ENCODE measurements around the gene SGO1.
"Not testable (repeated sequence)": the region's sequence is repeated elsewhere in the genome, so short reads cannot be mapped to it uniquely, and the experiment has no call there.

The SGO1 gene

DNA sequence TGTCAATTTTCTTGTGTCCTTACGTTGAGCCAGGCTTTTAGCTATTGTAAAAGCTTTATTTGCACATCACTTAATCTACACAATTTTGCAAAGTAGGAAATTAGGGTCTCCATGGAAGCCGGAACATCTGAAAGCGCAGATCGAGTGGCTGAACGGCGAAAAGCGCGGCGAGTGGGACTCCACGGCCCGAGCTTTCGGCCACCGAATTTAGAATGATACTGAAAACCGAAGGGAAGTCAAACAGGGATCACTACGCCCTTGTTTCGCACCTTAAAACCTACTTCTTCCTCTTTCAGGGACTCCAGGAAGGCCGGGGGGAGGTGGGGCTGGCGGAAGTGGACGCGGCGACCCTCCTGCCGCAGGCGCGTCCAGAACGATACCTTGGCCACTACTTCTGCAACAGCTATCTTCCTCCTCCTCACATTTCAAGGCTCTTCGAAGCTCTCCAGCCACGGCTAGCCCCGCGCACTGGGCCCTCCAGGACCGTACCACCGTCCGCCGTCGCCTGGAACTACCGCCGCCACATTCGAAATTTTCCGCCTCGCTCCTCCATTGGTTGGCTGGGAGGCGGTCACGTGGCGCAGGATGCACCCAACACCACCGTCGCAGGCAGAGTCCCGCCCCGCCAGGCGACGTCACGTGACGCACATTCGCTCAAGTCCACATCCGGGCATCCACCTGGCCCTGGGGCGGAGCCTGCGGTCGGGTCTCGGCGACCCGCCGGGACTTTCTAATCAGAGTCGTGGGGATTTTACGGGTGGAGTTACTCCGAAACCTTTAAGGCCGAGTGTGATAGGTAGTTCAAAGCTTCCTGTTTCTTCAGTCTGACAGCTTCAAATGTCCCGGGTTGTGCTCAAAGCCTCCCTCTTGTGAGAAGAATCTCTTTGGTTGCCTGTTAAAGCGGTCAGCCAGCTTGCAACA lies at the start of gene SGO1:
TSS of gene SGO1 (minus strand) at position 528 of the 921 bp plus-strand sequence. CDS start 2,179 bp downstream, outside the sequence.
- DNase-seq (ENCODE audit: low spot score): peak; percentile 97

DNA sequence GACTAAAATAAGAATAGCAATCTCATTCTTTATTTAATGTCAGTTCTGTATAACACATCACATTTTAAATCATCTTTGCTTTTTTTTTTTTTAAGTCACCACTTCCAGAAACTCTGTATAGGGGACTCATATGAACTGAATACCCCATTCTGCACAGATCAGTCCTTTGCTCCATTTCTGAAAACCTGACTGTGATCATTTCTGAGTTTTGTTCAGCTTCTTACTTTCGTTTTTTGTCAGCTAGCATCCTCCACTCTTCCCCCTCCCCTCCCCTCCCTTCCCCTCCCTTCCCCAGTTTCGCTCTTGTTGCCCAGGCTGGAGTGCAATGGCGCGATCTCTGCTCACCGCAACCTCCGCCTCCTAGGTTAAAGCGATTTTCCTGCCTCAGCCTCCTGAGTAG lies 49.8 kb upstream of the SGO1 start:
- DNase-seq (ENCODE audit: low spot score): no peak

DNA sequence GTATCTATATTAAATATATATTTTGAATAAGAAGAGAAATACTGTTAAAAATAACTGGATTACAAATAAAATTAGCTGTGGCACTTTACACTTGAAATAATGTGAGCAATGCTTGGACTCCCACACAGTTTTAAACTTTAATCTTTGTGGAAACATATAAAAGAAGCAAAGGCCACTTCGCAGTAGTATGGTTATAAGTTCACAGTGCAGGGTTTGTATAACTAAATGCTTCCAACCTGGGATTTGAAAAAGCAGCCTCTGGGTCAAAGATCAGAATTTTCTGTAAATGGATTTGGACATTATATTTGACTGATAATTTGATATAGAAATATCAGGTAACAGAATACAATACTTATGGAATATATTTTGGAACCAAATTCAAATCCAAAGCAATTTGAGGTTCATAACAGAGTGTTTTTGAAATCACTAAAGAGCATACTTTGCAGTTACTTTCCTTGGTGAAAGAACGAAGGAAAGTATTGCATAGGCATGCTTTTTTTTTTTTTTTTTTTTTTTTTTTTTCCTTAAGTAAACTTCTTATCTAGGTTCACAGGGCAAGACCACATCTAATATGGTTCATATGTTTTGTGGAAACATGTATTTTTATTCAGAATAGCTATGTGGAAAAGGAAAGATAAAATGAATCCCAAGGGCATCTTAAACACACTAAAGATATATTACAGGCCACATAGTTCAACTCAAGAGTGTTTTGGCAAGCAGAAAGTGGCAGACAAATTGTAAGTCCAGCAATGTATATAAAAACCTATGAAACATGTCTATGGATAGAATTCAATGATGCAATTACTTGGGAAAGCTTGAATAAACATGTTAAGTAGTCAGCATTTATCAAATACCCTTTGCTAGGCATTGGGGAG lies 47.1 kb upstream of the SGO1 start:
- no peak for DNase-seq (ENCODE audit: low spot score)

DNA sequence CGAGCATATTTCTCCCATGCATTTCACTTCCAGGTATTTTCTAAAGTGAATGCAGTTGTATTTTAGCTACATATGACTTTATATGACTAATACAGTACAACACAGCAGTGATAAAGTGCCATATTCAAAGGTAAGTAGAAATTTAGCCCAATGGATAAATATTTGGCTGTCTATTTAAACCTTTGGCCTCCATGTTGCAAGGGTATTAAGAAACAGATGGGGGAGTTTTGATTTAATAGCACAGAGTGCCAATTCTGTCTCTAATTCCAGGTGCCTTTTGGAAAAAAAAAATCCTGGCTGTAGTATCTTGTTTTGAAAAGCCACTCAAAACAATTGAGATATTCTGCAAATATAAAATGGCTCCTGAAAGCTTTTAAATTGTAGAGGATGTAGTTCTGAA lies 44.9 kb upstream of the SGO1 start:
- no peak for DNase-seq (ENCODE audit: low spot score)

DNA sequence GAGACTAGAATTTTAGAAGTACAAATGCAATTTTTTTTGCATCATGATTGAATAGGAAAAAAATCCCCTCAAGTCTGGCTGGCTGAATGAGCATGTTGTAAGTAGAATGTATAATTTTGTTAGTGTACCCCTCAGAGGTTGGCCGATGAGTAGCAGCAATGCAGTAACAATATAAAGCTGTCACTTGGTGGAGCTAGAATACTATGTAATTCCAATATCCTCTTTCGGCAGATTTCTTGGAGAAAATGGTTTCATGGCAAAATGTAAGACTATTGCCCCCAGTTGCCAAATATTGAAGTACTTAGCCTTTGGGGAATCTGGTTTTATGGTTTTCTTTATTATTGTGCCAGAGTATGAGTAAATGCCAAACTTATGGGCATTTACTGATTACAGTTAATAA lies 39.8 kb upstream of the SGO1 start:
- DNase-seq (ENCODE audit: low spot score): peak; percentile 35

DNA sequence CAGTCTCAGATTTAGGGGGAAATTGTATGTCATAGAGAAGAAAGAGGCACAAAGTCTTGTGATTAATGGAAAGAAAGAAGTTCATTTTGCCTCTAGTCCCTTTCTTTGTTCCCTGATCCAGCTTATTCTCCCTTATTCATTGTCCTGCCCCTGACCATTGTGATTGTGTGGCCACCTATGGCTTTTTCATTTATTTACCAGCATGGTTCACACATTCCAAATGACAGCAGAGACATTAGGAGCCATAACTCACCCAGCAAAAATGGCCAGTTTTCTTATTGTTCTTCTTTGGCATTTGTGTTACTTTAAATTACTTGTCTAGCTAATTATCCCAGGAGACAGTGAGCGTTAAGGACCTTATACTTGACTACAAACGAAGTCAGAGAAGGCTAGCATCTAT lies 36.3 kb upstream of the SGO1 start:
- no peak for DNase-seq (ENCODE audit: low spot score)

DNA sequence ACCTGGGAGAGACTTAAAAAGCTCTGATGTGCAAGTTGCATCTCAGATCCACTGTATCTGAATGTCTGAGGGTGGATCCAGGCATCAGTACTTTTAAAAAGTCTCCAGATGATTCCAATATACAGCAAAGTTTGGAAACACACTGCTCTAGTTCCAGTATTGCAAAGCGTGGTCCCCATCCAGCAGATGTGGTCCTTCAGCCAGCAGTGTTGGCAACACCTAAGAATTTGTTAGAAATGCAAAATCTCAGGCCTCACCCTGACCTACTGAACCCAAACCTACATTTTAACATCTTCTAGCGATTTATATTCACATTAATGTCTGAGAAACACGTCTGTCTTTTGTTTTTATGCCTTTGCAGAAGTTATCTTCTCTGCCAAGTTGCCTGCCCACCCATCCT lies 32.2 kb upstream of the SGO1 start:
- no peak for DNase-seq (ENCODE audit: low spot score)

DNA sequence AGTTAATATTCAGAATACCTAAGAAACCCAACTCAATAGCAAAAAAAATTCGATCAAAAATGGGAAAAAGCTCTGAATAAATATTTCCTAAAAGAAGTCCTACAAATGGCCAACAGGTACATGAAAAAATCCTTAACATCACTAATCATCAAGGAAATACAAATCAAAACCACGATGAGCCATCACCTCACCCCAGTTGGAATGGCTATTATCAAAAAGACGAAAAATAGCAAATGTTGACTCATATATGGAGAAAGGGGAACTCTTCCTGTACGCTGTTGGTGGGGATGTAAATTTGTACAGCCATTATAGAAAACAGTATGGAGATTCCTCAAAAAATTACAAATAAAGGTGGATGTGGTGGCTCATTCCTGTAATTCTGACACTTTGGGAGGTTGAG lies 29.6 kb upstream of the SGO1 start:
- DNase-seq (ENCODE audit: low spot score): no peak

DNA sequence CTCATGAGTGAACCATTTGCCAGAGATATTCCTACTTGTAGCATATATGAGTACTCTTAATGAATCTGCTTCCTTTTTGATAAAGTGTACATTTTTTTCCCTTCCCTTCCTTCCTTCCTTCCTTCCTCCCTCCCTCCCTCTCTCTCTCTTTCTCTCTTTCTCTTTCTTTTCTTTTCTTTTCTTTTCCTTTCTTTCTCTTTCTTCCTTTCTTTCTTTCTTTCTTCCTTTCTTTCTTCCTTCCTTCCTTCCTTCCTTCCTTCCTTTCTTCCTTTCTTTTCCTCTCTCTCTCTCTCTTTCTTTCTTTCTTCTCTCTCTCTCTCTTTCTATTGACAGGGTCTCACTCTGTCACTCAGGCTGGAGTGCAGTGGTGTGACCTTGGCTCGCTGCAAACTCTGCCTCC lies 27.5 kb upstream of the SGO1 start:
- DNase-seq (ENCODE audit: low spot score): not testable (repeated sequence)

DNA sequence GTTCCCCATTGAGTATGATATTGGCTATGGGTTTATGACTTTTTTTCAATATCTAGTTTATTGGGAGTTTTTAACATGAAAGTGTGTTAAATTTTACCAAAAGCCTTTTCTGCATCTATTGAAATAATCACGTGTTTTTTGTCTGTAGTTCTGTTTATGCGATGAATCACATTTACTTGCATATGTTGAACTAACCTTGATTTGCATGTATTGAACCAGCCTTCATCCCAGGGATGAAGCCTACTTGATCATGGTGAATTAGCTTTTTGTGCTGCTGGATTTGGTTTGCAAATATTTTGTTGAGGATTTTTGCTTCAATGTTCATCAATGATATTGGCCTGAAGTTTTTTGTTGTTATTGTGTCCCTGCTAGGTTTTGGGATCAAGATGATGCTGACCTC lies 21.9 kb upstream of the SGO1 start:
- not testable (repeated sequence) for DNase-seq (ENCODE audit: low spot score)

DNA sequence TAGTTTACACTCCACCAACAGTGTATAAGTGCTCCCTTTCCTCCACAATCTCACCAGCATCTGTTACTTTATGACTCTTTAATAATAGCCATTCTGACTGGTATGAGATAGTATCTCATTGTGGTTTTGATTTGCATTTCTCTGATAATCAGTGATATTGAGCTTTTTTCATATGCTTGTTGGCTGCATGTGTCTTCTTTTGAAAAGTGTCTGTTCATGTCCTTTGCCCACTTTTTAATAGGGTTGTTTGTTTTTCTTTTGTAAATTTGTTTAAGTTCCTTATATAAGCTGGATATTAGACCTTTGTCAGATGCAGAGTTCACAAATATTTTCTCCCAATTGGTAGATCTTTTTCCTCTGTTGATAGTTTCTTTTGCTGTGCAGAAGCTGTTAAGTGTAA lies 19.9 kb upstream of the SGO1 start:
- not testable (repeated sequence) for DNase-seq (ENCODE audit: low spot score)

DNA sequence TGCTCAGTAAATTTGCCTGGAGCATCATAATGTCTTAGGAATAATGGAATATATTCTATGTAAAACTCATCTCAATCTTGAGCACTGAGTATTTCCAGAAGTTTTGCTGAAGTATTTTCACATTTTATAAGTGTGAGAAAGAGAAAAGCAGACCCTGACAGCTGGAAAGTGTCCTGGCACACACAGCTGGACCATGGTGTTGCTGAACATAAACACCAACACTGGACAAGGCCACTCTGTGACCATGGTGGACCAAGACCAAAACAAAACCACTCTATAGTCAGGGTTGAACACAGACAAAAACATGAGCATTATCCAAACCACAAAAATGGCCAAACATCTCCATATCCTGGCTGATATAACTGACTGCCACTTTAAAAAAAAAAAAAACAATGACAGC lies 15.1 kb upstream of the SGO1 start:
- DNase-seq (ENCODE audit: low spot score): no peak

DNA sequence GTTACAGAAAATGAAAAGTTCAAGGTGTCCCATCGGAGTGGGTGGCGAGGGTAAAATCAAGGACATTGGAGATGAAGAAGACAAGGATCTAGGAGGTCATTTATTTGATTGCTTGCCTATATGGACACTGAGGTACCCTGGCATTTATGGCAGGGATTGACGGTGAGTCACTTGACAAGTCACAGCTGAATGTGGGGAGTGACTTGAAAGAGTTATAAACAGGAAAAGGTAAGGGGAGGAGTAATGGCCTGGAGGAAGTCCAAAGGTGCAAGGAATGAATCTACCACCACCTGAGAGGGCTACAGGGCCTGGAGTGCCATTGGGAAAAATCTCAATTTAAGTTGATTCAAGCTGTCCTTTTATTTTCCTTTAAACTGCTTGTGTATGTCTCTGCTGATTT lies 11.8 kb upstream of the SGO1 start:
- no peak for DNase-seq (ENCODE audit: low spot score)

DNA sequence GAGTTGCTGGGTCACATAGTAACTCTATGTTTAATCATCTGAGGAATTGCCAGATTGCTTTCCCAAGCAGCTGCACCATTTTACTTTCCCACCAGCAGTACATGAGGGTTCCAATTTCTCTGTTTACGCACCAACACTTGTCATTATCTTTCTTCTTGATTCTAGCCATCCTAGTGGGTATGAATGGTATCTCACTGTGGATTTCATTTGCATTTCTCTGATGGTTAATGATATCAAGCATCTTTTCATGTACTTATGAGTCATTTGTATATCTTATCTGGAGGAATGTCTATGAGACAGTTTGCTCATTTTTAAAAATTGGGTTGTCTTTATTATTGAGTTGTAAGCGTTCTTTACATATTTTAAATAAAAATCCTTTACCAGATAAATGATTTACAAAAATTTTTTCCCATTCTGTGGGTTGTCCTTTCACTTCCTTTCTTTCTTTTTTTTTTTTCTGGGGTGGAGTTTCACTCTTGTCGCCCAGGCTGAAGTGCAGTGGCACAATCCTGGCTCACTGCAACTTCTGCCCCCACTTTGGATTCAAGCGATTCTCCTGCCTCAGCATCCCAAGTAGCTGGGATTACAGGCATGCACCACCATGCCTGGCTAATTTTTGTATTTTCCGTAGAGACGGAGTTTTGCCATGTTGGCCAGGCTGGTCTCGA lies 8.9 kb upstream of the SGO1 start:
- no peak for DNase-seq (ENCODE audit: low spot score)

DNA sequence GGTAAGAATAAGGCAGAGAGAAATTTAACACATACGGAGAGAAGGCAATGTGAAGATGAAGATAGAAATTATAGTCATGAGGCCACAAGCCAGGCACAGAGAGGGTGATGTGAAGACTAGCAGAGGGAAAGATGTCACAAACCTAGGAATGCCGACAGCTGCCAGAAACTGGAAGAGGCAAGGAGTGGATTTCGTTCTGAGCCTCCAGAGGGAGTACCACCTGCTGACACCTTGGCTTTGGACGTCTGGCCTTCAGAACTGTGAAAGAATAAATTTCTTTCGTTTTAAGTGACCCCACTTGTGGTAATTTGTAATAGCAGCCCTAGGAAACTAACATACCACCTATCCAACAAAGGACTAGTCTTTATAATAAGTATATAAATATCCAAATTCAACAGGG lies 5.0 kb upstream of the SGO1 start:
- DNase-seq (ENCODE audit: low spot score): no peak

DNA sequence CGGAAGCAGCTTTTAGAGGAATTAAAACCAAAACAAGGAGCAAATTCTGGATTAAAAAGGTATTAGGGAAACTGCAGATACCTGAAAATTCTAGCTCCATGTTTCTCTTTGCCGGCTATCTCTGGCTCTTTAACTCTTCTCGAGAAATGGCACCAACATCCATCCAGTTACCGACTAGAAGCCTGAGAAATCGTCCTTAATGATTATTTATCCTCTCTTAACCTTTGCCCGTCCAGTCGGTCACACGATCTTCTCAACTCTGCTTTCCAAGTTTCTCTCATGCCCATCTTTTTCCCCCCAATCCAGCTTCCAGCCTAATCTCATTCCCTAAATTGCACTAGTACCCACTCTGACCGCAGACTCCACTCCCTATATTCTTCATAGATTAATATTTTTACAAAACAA lies 596 bp upstream of the SGO1 start:
- DNase-seq (ENCODE audit: low spot score): no peak

DNA sequence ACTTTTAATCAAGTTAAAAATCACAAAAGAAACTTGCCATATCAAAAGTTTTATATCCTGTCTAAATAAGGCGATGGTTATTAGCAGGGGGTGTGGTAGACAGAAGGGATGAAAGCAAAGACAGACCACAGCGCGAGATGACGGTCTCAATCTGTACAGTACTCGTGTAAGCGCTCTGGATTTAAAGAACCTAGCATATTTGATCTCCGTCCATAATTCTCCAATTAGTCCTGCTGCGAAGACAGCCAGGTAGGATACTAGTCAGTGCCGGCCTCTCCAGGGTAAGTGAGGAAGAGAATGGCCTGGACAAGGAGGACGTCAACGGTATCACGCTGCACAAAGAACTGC lies 701 bp downstream of the SGO1 start:
- no peak for DNase-seq (ENCODE audit: low spot score)

DNA sequence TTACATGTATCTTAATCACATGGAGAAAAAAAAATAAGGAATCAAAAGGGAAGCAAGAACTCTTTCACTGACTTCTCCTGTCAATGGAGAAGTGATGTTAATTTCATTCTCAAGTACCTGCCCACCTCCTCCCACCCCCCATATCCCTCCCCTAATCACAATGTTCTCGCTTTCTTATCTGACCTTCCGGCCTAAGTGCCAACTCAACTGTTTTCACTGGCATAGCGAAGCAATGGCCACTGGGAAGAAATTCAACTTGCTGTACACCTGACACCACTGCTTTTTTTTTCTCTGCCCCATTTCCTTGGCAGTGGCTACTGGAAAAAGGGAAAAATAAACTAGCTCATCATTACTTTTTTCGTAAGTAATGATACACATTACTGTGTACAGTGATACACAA lies 3.8 kb downstream of the SGO1 start:
- no peak for DNase-seq (ENCODE audit: low spot score)

DNA sequence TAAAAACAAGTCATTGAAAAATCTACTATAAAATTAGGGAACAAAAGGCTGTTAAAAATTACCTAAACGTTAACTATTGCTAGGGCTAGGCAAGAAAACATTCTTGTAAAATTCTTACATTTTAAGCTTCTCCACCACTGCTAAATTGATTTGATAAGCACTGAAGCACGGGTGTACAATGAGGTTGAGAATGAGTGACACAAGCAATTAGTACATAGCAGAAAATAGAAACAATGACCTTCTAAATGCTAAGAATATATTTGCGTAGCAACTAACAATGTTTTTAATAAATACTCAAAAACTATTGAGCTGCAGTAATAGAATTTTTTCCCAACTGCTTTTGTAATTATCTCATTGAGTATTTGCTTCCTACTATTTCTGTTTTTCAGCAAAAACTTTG lies 4.7 kb downstream of the SGO1 start:
- no peak for DNase-seq (ENCODE audit: low spot score)

DNA sequence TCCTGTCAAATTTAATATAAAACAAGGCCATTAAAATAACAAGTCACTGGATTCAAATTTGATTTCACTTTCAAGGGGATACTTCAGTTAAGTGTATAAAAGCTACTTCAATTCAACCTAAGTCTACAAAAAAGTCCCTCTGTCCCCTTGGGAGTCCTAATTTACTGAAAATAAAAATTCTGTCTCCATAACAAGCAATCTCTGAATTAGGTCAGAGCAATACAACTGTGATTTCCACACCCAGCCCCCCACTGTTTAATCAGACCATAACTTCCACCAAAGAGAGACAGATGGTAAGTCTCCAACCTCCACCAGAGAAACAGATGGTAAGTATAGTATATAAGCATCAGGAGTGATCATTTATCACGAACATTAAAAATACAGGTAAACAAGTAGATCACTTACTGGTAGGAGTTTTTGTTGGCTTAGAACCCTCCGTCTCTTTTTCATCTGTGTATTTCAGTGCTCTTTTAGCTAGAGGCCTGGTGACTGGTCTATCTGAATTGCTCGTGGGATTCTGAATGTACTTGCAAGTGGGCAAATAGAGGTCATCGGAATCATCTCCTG lies 12.1 kb downstream of the SGO1 start:
- DNase-seq (ENCODE audit: low spot score): no peak

DNA sequence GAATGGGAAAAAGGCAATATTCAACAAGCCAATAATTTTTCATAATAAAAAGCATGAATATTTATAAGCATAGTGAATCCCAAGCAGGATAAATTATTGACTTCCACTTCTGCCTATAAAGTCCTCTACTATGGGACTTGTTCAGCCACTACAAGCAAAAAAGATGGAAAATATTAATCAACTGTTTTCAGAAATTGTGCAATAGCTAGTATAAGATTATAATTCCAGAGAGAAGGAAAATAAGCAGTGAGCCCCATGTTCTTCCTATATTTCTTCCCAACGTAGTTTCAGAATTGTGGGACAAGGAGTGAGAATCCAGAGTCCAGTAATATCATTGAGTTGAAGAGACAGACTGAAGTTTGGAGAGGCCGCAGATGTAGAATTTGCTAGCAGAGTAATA lies 24.3 kb downstream of the SGO1 start:
- DNase-seq (ENCODE audit: low spot score): no peak

DNA sequence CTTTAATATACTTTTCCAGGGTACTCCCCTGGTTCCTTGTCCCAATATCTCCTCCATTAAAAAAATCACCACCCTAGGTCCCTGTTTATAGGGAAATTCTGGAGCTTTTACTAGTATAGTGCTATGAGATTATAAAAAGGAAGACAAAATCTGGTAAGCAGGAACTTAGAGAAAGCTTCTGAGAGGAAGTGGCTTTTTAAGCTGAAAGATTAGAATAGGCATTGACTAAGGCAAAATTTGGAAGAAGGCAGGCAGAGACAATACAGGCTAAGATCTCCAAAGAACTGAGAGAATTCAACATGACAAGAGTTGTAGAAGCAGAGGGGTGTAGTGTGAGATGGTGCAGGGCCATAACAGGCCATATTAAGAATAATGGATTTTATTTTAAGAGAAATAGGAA lies 25.8 kb downstream of the SGO1 start:
- no peak for DNase-seq (ENCODE audit: low spot score)

Measured in putamen (tissue), 1 donor.